DMS 273 treated with DMSO at 0.1 percent for 48 hours (cell line): Measurements from ENCODE around the gene POLR1G.
A peak's percentile ranks its signal among the peaks of the same experiment; 100 is the strongest.
"Not testable (repeated sequence)": the region's sequence is repeated elsewhere in the genome, so short reads cannot be mapped to it uniquely, and the experiment has no call there.

Experiments used
- DNase-seq: peaks from one replicate; lab custom pipeline; 2025; lab: John Stamatoyannopoulos, UW

POLR1G gene

GRCh38 chr19:45395821-45396617 lies 10.4 kb upstream of the POLR1G start:
- DNase-seq = no peak

GRCh38 chr19:45400192-45400591 lies 6.3 kb upstream of the POLR1G start:
- no peak for DNase-seq

- DNase-seq = no peak
Observed at GRCh38 chr19:45401815-45402214, 4.6 kb upstream of the POLR1G start.

GRCh38 chr19:45402298-45403061 lies 4.0 kb upstream of the POLR1G start:
- DNase-seq = no peak

GRCh38 chr19:45403272-45403671 lies 3.2 kb upstream of the POLR1G start:
- DNase-seq = no peak

GRCh38 chr19:45403781-45404556 lies 2.5 kb upstream of the POLR1G start:
- DNase-seq = no peak

GRCh38 chr19:45404557-45405434 lies 1.6 kb upstream of the POLR1G start, which contains the start of gene PPP1R13L:
TSS of gene PPP1R13L (minus strand) at chr19:45405069. CDS start at chr19:45398318, 6,751 bp downstream.
- DNase-seq = no peak

GRCh38 chr19:45405435-45406225 lies 814 bp upstream of the POLR1G start:
- peak; percentile 80 for DNase-seq

GRCh38 chr19:45407091-45407375 lies 589 bp downstream of the POLR1G start:
- no peak for DNase-seq

GRCh38 chr19:45407585-45407984 lies 1.1 kb downstream of the POLR1G start:
- DNase-seq = not testable (repeated sequence)

- no peak for DNase-seq
Observed at GRCh38 chr19:45408121-45408520, 1.7 kb downstream of the POLR1G start.

GRCh38 chr19:45408830-45409556 lies 2.5 kb downstream of the POLR1G start:
- no peak for DNase-seq

GRCh38 chr19:45409557-45409920 lies 3.1 kb downstream of the POLR1G start:
- no peak for DNase-seq

GRCh38 chr19:45410330-45410729 lies 3.9 kb downstream of the POLR1G start:
- DNase-seq = not testable (repeated sequence)

GRCh38 chr19:45413497-45413896 lies 7.1 kb downstream of the POLR1G start:
- no peak for DNase-seq

- DNase-seq = no peak
Observed at GRCh38 chr19:45414468-45414867, 8.0 kb downstream of the POLR1G start.

GRCh38 chr19:45417151-45417550 lies 10.7 kb downstream of the POLR1G start:
- no peak for DNase-seq

- no peak for DNase-seq
Observed at GRCh38 chr19:45418802-45419201, 12.4 kb downstream of the POLR1G start.

GRCh38 chr19:45419396-45419795 lies 13.0 kb downstream of the POLR1G start:
- DNase-seq = peak; percentile 59

- no peak for DNase-seq
Observed at GRCh38 chr19:45419895-45420294, 13.5 kb downstream of the POLR1G start.
